ENCODE results near the gene CNNM4.

The CNNM4 gene

DNA sequence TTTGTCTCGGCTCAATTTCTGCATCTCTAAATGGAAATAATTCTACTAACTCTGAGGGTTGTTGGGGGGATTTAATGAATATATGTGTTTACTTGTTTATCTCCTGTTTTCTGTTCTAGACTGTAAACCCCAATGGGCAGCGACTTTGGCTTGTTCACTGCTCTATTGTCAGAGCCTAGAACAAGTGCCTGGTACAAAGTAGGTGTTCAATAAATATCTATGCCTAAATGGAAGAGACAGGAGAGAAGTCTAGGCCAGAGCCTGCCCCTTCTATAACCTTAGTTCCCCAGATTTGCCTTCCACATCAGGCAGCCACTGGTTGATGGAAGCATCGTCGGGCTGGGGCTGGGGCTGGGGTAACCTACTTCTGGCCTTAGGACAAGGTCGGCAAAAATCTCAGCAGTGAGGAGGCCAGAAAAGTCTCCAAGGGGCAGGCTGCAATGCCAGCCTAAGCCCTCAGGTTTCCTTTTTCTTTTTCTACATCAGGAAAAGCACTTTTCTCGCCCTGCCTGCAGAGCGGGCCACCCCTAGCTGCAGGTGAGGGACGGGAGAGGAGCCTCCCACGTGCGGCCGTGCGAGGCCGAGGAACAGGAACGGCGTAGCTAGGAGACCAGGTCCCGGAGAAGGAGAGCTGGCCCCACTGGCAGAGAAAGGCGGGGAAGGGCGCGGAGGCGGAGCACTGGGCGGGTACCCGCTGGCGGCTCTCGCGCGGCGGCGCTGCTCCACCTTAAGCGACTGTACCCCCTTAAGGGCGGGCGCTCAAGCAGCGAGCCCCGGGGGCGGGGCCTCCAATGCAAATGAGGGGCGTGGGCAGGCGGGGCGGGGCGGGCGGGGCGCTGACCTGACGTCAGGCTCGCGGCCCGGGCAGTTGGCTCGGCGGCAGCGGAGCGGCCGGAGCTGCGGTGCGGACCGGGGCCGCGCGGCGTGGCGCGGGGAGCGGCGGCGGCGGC is at the start of gene CNNM4:
TSS of gene CNNM4 (plus strand) at position 867 of the 950 bp plus-strand sequence. CDS start 98 bp downstream, outside the sequence.
- peak; percentile 88 for DNase-seq

DNA sequence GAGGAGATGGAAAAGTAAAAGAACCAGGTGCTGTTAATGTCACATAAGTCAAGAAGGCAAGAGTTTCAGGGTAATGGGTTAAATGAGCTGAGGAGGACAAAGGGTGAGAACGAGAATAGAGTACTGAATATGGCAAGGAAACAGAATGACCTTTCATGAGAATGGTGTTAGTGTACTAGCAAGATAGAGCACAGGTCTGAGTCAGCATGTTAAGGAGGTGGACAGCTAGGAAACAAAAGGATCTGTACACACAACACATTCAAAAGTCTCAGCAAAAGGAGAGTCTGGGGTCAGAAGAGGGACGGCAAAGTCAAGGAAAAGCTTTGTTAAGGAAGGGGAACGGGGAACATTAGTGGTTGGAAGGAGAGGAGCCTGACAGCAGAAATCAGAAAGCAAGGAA is 49.7 kb upstream of the CNNM4 start:
- no peak for DNase-seq

DNA sequence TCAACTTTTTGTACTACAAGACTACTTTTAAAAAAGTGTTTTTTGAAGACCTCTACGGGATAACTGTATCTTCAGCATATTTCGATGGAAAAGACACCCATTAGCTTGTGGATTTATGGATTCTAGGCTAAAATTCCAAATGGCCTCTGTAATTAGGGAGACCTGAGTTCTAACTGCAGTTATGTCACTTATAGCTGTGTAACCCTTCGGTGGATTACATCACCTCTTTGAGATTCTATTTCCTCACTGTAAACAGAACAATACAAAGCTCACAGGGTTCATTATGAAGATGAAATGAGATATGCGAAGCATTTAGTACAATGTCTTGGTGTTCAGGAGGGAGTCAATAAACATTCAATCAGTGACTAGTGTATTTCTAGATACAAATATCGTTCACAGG is 45.0 kb upstream of the CNNM4 start:
- DNase-seq: no peak

DNA sequence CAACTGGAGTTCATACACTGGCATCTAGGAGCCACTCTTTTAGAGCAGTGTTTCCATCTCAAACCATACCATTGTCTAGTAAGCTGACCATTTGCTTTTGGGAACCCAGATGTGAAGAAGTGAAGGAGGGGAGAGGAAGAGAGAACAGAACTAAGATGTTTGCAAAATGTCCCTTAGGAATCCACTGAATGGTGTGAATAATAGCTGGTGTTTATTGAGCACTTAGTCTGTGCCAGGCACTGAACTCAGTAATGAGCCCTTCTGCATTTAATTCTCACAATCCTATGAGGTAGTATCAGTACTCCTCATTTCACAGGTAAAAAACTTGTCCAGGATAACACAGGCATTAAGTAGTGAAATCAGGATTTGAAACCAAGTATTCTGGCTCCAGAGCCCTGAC is 44.3 kb upstream of the CNNM4 start:
- no peak for DNase-seq

DNA sequence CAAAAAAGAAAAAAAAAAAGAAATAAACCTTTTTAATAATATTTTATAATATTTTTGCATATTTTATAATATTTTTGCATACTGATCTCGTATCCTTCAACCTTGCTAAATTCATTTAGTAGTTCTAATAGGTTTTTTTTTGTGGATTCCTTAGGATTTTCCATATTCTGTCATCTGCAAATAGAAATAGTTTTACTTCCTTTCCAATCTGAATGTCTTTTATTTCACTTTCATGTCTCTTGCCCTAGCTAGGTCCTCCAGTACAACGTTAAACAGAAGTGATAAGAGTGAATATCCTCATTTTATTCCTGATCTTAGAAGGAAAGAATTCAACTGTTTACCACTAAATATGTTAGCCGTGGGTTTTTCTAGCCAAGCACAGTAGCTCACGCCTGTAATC is 34.6 kb upstream of the CNNM4 start:
- no peak for DNase-seq

DNA sequence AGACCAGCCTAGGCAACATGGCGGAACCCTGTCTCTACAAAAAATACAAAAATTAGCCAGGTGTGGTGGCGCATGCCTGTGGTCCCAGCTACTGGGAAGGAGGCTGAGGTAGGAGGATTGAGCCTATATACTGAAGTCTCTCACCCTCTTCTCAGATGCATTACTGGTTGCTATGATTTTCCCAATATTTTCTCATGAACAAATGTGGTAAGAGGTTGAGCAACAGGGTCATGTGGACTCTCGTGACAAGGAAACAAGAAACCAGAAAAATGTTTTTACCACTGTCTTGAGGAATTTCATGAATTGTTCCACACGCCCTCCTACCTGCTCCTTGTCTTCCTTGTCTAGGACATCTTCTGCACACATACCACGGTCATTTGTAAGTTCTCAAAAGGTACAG is 33.3 kb upstream of the CNNM4 start:
- DNase-seq: no peak

DNA sequence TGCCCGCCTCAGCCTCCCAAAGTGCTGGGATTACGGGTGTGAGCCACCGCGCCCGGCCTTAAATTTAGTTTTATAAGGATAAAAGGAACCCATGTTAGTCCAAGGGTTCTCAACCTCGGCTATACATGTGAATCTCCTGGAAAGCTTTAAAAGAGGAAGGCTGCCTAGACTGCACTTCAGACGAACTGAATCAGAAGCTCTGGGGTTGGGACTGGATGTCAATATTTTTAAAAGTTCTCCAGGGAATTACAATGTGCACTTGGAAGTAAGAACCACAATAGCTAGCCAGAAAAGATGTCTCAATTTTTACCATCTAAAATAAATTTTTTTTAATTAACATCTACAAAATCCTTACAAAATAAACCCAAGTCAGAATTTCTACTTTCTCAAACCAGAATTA is 31.0 kb upstream of the CNNM4 start:
- DNase-seq: no peak

DNA sequence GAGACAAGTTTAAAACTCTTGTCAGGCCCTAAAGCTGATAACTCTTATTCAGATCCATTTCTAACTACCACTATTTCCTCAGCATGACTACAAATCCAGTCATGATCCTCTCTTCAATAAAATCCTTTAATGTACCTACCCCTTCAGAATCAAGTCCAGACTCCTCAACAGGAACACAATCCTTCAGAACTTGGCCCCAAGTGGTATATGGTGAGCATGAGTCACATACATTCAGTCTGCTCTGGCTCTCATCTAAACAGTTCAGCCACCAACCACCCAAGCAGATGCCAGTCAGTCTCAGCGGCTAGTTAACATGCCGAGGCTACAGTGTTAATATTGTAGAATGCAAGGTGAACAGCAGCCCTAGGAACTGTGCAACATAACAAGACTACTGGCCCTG is 30.5 kb upstream of the CNNM4 start:
- no peak for DNase-seq

DNA sequence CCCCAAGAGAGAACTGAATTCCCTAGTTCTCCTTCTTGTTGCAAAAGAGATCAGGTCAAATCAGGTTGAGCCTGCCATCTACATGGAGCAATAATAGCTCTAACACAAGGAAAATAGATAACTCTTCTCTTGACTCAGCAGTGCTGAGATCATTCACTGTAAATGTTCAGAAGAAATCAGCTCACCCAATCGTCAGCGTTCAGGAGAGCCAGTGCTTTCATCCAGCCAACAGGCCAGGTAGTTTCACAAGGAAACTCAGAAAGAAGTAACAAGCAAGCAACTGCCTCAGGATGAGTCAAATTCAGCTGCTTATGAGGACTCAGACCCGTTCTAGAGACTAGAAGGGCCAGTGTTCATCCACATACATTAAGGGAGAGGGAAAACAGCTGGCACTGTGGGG is 26.8 kb upstream of the CNNM4 start:
- no peak for DNase-seq

DNA sequence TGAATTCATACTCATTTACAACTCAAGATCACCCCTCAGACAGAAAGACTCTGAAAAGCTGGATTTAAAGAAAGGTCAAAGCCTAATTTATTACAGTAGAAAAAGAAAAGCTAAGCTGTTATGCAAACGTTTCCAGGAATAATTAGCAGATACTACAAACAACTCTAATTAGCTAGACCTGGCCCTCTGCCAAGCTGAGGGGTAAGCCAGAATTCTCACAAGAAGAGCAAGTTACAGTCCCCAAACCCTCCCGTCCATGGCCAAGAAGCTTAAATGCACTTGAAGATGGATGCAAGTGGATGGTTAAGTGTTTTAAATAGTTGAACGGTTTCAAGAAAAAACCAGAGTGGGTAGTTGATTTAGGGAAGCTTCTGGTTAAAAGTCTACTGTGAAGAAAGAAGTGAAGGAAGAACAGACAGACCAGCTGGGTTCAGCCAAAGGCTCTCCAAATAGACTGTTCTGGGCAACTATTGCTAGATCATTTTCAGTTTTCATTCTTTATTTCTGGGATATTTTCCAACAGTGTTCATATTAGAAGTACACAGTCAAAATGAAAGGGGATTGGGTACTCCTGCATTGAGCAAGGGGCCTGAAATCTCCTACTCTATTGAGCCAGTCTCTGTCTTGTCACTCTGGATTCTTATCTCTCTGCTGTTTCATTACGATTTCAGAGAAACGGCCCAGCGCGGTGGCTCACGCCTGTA is 25.7 kb upstream of the CNNM4 start:
- DNase-seq: no peak

DNA sequence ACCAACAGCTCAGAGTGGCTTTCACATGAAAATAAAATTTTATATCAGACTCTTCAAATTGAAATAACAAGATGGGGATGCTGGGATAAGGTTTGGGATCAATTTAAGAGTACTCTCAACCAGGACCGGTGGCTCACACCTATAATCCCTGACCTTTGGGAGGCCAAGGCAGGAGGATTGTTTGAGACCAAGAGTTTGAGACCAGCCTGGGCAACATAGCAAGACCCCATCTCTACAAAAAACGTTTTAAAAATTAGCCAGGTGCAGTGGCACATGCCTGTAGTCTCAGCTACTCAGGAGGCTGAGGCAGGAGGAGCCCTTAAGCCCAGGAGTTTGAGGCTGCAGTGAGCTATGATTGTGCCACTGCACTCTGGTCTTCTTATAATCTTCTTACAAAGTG is 23.5 kb upstream of the CNNM4 start:
- DNase-seq: no peak

DNA sequence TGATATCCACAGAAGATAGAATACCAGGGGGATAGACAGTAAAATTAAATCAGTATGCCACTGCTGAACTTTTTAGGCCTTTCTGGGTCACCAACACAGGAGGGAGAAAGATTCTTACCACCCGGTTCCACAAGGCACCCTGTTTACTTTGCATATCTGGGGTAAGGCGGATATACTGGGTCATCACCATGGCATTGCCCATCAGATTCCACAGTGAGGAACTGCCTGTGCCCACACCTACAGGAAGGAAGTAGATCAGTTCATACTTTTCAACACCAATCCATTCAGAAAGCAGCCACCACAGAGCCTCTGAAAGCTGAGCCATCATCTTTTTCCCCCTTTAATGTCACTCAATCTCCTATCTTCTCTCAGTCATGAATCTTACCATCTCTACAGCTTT is 22.9 kb upstream of the CNNM4 start:
- DNase-seq: no peak

DNA sequence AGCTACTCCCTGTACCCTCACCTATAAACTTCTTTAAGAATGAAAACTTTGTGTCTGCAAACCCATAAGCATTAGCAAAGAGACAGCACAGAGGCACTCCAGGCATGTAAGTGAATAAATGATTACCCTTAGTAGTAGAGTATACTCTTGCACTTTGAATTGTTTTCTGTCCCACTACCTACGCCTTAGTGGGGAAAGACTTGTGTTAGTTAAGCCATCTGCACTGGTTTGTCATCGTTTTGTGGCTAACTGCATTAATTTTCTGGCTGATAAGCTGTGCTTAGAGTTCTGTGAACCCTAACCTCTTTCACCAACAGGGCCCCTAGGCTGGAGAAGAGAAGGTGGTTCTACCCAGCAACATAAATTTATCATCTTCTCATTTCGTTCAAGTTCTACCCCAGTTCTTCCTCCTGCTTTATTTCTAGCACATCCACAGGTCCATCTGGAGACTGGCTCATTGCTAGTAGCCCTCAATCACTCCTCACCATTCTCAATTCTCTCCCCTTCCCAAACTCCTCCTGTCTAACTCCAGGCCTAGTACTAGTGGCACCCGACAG is 21.5 kb upstream of the CNNM4 start:
- no peak for DNase-seq

DNA sequence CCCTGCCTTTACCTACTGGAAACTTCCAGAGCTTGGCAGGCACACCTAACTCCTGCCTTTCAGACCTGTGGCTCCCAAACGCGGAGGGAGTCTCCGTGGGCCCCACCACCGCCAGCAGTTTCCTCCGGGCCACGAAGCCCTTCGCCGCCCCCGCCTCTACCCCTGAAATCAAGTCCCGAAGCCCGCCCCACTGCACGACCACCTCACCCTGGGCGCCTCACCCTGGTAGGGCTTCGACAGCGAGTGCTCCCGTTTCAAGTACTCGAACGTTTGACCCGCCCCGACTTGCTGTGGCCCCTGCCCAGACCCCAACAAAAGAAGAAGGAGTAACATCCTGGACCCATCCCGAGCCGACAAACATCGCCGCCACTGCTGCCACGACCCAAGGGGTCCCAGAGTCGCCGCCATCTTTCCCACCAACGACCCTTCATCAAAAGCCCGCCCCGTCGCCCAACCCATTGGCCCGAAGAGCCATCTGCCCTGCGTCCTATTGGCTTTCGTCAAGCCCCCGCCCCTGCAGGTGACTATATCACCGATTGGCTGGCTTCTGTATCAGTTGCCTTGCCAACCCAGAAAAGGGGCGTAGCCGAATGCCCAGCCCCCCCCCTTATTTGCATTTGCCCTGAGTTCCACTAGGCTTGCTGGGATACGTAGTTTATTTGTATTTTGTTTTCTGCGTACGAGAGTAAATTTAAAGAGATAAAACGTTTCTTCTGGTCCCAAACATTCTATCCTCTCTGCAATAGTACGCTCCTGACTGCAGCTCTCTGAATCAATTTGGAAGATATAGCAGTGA is 20.9 kb upstream of the CNNM4 start, which contains the start of gene LMAN2L:
TSS of gene LMAN2L (minus strand) at position 432 of the 796 bp plus-strand sequence. CDS start at position 408, 24 bp downstream.
- DNase-seq: peak; percentile 92

DNA sequence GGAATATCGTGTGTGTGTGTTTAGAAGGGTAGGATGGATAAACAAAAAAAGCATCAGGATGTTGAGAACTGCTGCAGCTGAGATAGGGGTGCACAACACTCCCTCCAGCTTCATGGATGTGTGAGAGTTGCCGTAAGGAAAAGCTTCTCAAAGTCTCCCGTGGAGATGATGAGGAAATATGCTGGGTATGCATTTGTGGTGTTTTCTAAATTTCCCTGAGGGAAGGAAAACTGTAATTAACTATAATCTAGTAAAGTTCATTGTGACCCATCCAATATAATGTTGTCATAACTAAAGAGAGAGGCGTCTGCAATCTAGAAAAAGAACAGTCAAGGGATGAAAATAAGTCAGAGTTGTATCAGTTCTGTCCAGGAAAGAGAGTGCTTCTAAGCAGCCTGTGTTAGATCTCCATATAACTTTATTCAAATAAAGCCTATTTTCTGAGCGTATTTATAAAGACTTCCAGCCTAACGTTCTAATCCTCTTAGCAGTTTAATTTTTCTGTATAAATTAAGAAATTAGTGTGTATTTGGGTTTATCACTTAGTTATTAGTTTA is 13.6 kb upstream of the CNNM4 start:
- no peak for DNase-seq

DNA sequence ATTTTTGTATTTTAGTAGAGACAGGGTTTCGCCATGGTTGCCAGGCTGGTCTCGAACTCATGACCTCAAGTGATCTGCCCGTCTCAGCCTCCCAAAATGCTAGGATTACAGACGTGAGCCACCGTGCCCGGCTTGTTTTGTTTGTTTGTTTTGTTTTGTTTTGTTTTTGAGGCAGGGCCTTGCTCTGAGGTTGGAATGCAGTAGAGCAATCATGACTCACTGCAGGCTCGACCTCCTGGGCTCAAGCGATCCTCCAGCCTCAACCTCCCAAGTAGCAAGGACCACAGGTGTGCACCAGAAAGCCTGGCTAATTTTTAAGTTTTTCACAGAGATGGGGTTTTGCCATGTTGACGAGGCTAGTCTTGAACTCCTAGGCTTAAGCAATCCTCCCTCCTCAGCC is 8.9 kb upstream of the CNNM4 start:
- no peak for DNase-seq

DNA sequence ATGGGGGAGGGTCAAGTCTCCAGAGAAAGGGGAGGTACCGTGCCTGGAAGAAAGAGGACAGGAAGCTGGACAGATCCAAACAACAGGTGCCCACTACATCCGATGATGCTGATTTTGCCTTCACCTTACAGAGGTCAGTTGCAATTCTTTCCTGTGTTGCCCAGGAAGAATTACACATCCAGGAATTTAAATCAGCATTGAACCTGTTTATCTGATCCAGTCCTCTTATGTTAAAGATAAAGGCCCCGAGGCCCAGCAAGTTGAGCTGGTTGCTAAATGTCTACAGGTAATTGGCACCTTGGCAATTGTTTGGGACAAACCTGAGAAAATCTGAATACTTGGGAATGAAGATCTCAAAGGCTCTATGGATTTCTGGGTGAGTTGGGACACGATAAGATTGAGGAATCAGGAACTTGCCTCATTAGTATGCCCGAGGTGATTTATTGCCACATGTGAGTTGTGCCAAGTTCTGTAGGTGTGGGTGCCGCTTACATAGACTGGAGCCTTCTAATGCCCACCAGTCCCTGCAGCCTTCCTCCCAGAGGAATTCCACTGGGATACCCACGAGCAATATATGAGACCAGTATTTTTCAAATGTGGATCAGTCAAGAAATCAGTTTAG is 6.9 kb upstream of the CNNM4 start:
- no peak for DNase-seq

DNA sequence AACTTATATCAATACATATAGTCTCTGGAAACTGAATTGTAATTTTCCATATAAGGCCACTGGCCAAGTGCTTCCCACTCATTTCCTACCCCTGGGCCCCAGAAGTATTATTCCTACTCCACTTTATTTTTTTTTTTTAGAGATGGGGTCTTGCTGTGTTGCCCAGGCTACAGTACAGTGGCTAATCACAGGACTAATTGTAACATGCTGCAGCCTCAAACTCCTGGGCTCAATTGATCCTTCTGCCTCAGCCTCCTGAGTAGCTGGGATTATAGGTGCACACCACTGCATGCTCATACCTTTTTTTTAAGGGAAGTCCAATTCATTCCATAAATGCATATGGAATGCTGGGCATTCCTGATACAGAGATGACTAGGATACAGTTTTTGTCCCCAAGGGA is 6.4 kb upstream of the CNNM4 start:
- no peak for DNase-seq

DNA sequence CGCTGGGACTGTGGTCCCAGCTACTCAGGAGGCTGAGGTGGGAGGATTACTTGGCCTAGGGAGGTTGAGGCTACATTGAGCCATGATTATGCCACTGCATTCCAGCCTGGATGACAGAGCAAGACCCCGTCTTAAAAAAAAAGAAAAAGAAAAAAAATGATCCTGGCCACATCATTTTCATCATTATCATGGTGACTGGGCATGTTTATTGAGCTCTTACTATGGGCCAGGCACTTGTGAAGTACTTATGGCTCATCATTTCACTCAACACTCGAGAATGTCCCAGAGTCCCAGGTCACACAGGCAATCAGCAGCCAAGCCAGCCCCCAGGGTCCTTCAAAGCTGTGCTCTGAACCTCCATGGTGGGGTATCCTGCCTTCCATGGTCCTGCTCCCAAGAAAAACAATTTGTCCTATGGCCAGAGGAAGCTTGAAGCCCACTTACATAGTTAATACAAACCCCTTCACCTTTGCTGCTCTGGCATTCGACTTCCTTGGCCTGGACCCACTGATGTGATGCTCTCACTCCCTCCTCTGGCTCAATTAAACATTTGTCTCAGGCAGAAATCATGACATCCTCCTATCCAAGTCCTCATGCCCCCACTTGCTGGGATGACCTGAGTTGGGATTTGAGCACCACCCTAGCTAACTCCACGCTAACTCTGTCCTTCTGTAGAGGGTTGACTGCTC is 3.8 kb upstream of the CNNM4 start:
- DNase-seq: no peak

DNA sequence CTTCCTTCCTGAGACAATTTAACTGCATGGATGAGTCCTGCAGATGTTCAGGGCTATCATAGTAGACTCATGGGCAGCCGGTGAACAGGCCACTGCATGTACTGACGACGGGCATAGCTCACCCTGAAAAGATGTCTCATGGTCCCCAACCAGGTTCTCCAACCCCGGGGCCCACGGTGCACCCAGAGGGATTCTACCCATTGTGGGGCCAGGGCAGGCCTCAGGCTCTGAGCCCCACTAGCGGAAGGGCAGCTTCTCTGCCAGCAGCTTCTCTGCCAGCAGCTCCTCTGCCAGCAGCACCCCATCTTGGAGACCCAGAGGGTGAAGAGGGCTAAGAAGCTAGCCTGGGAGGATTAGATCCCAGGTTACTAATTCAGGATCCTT is 3.2 kb upstream of the CNNM4 start:
- no peak for DNase-seq

DNA sequence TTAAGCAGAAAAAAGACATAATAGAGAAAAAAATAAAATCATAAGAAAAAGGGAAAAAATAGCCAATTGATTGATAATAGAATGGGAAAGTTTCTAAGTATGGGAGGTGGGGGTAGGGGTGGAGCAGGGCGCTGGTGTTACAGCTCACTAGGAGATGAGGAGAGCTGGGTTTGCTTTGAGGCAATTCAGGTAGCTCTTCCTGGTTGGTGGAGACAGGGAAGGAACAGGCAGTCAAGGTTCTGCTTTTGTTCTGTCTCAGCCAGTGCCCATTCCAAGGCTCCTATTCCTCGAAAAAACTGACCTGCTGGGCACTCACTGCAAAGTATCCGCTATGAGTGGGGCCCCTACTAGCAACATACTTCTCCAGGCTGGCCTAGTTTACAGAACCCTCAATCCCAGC is 1.7 kb upstream of the CNNM4 start:
- no peak for DNase-seq

DNA sequence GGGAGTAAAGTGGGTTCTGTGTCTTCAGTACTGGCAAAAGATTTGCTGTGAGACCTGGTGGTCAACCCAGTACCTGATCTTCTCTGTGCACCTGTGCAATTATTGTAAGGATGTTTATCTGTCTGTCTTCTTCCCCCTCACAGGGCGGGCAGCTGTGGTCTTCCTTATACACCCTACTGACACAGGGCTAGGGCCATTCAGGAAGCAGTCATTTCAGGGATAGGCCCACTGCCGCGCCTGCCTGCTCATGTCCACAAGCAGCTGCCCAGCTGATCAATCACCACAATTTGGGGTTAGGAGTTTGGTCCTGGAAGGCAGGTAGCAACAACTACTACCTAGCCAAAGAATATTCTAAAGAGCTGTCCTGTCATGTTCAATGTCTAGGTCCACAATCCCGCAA is 1.2 kb upstream of the CNNM4 start:
- DNase-seq: no peak
